Measurements from ENCODE around the gene TAOK1.

TAOK1 gene

DNA sequence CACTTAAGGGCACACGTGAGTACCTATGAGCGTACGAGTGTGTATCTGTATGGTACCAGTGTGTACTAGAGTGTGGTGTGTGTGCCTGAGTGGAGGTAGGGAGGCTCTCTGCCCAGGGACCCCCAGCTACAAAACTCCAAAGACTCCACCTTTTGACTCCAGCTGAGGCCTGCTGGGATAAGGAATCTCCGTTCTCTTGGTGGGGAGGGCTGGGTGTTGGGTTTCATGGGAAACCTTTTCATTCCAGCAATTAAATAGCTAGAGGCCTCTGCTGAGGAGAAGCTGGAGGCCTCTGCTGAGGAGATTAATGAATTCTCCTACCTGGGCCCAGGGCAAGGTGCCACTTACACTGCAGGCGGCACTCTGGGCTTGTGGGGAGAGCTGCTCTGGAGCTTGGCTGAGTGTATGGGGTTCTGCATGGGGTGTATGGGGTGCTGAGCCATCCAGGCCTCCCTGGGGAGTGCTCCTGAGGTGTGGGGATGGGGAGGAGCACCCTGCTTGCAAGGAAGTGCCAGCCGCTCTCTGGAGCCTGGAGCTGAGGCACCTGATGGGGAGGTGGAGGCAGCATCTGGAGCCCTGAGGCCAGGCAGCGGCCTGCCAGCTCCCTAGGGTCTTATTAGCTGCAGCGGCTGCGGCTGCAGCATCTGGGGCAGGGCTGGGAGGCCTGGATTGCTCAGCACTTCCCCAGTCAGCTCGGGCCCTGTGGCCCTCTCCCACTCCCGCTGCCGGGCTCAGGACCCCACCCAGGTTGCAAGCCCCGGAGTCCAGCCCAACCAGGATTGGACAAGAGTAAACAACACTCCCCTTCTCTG is 207.4 kb downstream of the TAOK1 start:
- FAIRE-seq, result no peak

All from islet of Langerhans (tissue), 1 donor.